NCI-H2081 treated with DMSO at 0.1 percent for 48 hours (cell line): ENCODE measurements around the gene S100A8.
"Not testable (repeated sequence)": the region's sequence is repeated elsewhere in the genome, so short reads cannot be mapped to it uniquely, and the experiment has no call there.

Experiments used
- DNase-seq: peaks from one replicate; lab custom pipeline; 2025; lab: John Stamatoyannopoulos, UW

Gene S100A8

DNA sequence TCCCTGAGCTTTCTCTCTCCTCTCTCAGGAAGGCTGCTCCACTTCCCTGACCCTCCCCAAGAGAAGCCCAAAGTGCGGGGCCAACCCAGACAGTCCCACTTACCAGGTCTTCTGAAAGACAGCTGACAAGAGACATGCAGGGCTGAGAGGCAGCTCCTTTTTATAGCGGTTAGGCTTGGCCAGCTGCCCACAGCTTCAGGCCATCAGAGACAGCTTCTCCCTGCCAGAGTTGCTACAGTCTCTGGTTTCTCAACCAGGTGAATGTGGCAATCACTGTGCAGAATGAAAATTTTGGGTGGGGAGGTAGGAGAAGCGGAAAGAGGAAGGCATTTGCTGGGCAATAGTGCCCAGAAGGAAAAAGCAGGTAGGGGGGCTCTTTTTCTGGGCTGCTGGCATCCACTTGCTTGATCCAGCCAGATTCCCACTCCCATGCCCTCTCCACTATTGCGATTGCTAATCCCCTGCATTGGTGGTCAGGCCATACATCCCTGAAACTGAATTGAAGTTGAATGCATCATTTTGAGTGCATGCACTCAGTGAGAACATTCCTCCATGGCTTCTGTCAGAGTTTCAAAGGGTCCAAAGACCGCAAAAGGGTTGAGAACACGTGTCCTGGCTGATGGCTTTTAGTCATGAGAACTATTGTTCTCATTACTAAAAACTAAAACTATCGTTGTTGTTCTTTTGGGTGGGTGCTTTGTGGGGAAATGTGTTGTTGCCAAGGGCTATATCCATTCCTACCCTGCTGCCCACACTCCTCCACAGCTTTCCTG lies at the start of gene S100A8:
S100A8 (minus strand) TSS at position 136 of the 773 bp plus-strand sequence. CDS start 538 bp downstream, outside the sequence.
- no peak for DNase-seq

- no peak for DNase-seq
Observed at GRCh38 chr1:153439273-153439672, 48.4 kb upstream of the S100A8 start.

DNA sequence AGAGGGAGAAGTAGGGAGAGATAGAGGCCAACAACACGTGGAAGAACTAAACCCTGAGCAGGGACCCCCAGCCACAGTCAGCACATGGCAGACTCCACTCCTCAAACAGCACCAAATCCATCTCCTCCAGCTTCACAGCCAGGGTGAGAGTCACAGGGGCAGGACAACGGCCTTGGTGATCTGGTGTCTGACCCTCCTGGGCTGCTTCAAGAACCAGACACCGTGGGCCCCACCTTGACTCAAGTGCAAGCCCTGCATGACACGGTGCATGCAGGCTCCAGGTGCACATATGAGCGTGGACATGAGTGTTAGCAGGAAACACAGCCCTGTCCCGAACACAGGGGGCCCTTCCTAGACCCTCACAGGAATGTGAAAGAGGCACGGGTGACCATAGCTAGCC lies 47.7 kb upstream of the S100A8 start:
- DNase-seq: no peak

DNA sequence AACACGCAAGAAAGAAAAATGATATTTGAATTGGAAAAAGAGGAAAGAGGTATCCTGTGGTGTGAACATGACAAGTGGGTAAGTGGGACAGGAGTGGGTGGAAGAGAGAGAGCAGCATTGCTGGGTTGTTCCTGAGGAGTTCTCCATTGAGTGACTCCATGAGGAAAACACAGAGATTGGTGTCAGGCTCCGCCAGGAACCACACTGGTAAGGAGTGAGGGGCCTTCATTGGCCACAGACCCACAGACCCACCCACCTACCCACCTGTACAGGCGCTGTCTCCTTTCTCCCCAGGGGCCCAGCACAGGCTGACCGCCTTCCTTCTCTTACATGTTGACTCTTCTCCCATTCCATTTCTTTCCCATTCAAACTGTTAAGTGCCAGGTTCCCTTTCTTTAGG lies 46.4 kb upstream of the S100A8 start:
- no peak for DNase-seq

DNA sequence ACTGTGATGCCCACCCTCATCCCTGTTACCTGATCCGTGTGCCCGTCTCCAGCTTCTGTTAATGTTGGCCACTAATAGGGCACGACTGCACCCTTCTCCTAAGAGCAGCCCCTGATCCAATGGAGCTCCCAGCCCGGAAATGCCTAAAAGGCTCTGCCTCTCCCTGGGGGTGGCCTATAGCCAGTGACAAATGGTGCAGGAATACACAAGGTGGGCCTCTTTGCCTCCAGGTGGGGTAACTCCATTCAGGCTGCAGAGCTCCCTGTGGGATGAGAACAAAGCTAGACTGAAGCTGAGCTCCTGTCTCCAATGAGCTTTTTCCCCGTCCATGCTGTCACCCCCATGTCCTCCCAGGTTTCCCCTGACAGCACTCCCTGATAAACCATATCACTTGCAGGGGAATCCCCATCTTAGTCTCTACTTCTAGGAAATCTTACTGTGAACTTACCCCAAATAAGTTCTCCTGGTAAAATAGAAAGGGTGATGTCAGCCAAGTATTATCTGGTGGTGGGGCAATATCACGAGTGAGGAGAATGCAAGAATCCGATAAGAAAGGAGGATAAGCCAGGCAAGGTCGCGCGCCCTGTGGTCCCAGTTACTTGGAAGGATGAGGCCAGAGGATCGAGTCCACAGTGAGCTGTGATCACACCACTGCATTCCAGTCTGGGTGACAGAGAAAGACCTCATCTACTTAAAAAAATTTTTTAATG lies 44.0 kb upstream of the S100A8 start:
- no peak for DNase-seq

DNA sequence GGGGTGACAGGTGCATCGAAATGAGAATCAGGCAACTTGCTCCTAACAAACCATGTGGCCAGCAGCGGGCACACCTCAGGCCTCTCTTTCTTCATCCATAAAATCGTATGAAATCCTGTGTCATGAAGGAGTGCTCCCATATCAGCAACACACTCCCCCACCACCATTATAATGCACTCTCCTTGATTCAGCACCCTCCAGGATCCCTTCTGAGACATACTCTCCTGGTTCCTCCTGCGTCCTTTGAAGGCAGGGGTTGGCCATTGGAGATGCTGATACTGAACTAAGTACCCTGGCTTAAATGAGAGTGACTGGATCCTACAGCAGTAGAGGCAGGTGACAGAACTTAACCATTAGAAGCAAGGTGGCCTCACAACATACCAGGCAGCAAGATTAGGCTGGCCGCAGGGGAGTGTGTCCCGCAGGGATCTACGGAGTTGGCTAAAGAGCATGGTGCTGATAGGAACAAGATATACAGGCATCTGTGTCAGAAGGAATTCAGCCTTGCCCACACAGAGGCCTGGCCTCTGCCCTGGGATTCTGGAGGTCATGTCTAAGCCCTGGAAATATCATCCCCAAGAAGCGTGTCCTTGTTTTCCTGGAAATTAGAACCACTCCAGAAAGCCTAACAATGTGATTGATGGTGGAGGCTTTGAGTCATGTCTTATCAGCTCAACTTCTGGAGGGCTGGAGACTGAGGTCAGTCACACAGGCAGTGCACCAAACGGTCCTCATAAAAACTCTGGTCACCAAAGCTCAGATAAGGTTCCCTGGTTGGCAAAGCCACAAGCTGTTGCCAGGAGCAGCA lies 42.2 kb upstream of the S100A8 start:
- DNase-seq: no peak

GRCh38 chr1:153431928-153432327 lies 41.1 kb upstream of the S100A8 start:
- no peak for DNase-seq

DNA sequence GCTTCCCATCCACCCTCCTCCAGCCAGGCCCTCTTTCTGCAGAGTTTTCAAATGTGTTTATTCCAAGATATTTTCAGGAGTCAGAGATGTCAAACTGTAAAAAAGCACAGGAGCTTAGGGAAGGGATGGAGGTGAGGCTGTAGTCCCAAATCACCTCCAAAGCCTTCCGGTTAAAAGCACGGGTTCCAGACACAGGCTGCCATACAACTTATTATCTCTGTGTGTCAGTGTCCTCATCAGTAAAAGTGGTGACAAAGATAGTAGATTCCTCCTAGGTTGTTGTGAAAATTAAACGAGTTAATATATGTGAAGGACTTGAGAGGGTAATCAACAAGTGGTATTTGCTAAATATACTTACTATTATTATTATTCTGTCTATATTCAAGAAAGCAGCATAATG lies 40.6 kb upstream of the S100A8 start:
- no peak for DNase-seq

- no peak for DNase-seq
Observed at GRCh38 chr1:153431002-153431401, 40.1 kb upstream of the S100A8 start.

GRCh38 chr1:153430561-153430960 lies 39.7 kb upstream of the S100A8 start:
- DNase-seq: no peak

DNA sequence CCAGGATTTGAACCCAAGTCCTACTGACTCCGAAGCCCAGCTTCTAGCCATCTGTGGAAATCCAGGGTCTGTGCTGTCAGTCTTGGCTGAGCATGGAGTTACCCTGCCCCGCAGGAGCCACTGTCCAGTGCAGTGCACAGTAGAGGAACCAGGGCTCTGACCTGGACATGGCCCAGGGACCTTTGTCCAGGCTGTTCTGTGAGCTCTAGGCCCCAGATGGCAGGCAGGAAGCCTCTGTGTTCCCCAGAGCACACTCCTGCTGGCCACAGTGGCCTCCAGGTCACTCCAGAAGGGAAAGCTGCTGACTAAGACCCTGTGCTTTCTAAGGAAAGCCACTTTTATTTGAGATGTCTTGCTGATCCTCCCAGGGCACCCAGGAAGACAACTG lies 39.3 kb upstream of the S100A8 start:
- no peak for DNase-seq

GRCh38 chr1:153429266-153430165 lies 38.6 kb upstream of the S100A8 start:
- DNase-seq: peak; percentile 97

- DNase-seq: no peak
Observed at GRCh38 chr1:153428791-153429190, 37.9 kb upstream of the S100A8 start.

DNA sequence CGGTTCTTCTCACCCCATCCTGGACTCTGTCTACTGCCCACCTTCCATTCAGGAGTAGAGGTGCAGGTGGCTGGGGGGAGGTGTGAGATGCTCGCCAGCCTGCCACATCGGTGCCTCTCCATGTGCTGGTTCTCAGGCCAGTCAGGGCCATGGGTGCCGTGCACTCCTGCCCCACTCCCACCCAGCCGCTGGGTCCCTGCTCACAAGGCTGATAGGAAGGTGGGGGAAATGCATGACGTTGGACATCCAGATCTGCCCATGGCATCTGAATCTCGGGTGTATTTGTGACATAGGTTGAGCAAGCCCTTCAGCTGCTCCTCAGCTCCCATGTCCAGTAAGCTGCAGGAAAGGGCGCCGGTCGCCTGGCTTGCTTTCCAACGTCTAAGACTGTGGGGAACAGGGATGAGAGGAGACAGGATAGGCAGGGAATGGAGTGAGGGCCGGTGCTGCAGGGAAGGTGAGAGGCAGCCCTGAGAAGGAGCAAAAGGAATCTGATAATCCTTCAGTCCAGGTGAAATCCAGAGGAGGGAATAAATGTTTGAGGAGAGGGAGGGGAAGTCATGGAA lies 37.3 kb upstream of the S100A8 start:
- no peak for DNase-seq

- no peak for DNase-seq
Observed at GRCh38 chr1:153426809-153427208, 35.9 kb upstream of the S100A8 start.

- no peak for DNase-seq
Observed at GRCh38 chr1:153422450-153423068, 31.7 kb upstream of the S100A8 start.

- no peak for DNase-seq
Observed at GRCh38 chr1:153420306-153420705, 29.4 kb upstream of the S100A8 start.

DNA sequence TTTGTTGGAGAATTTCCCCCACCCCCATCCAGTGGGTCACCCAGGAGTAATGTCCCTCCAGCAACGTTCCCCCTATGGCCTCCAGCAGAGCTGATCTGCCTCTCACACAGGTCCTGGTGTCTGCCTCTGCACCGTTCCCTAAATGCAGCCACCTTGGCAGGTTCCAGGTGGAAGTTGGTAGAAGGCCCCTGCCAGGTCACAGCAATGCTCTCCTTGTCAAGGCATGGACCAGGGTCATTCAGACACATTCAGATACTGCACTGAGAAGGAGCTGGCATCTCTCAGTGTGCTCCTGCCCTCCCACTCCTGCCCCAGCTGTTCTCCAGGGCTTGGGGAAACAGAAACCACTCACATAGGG lies 28.5 kb upstream of the S100A8 start:
- not testable (repeated sequence) for DNase-seq

DNA sequence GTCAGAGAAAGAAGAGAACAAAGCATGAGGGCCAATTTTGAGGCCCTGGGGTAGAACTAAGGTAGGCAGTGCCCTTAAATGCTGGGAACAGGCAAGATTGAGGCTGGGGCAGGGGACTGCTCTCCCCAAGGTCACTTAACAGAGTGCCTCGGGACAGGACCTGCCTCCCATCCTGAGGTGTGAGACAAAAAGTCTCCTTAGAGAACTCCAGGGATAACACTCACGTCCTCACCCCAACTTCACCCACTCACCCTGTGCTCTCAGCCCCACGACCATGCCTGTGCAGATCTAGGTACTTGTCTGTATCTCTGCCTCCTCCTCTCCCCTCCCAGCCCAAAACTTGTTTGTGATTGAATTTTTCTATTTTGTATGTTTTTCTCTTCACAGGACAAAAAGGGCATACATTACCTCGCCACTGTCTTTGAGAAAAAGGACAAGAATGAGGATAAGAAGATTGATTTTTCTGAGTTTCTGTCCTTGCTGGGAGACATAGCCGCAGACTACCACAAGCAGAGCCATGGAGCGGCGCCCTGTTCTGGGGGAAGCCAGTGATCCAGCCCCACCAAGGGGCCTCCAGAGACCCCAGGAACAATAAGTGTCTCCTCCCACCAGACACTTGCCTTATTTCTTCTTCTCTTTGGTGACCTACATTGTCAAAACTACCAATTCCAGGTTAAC lies 28.0 kb upstream of the S100A8 start:
- DNase-seq: not testable (repeated sequence)

DNA sequence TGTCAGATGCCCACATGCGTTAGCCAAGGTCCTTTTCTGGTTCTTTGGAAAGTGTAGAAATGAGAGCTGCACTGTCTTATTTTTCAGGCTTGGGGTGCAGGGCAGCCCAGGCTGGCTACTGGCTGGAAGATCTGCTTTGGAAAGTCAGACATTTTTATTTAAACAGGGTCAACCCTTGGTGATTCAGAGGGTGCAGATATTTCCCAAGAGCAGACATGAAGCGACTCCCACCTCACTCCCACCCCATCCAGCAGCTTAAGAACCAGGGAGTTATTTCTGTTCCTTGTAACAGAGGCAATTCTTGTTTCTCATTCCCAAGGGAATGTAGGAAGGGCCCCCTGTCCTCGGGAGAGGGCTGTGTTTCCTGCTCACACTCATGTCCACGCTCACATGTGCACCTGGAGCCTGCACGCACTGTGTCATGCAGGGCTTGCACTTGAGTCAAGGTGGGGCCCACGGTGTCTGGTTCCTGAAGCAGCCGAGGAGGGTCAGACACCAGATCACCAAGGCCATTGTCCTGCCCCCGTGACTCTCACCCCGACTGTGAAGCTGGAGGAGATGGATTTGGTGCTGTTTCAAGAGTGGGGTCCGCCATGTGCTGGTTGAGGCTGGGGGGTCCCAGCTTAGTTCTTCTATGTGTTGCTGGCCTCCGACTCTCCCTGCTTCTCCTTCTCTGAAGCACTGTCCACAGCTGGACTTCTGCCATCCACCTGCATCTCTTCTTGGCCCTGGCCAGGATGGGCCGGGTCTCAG lies 26.4 kb upstream of the S100A8 start:
- no peak for DNase-seq
